ENCODE measurements around the gene KAT7.
"Not testable (repeated sequence)": the region's sequence is repeated elsewhere in the genome, so short reads cannot be mapped to it uniquely, and the experiment has no call there.

KAT7 gene

GRCh38 chr17:49753959-49754391 lies 34.5 kb upstream of the KAT7 start:
- peaks cover 59 to 72% of the 10 kb centered on the region in 2 donors for H3K4me1 Mint-ChIP-seq (ENCODE audit: low read depth in 2 of 2)
- no peaks in the 10 kb centered on the region for H3K9me3 Mint-ChIP-seq
- H3K27ac Mint-ChIP-seq = peak overlapping the region; percentile 77 to 99
- peak overlapping the region; percentile 39 to 54 for H3K4me3 Mint-ChIP-seq
- no peaks in the 10 kb centered on the region for H3K27me3 Mint-ChIP-seq
- peaks cover 57% of the 10 kb centered on the region for H3K36me3 Mint-ChIP-seq (ENCODE audit: insufficient read depth)
- ATAC-seq (replicated peaks) (no peak), DNase-seq (no peak)

- peaks cover 62 to 74% of the 10 kb centered on the region in 2 donors for H3K4me1 Mint-ChIP-seq (ENCODE audit: low read depth in 2 of 2)
- H3K36me3 Mint-ChIP-seq (ENCODE audit: insufficient read depth) = peaks cover 54% of the 10 kb centered on the region
Measured at GRCh38 chr17:49755663-49756283, 32.7 kb upstream of the KAT7 start.

GRCh38 chr17:49756323-49757150 lies 31.9 kb upstream of the KAT7 start:
- H3K9me3 Mint-ChIP-seq = no peaks in the 10 kb centered on the region
- H3K27ac Mint-ChIP-seq = peak overlapping the region; percentile 77 to 99
- H3K4me1 Mint-ChIP-seq (ENCODE audit: low read depth in 2 of 2) = peaks cover 67 to 78% of the 10 kb centered on the region in 2 donors
- DNase-seq (no peak), ATAC-seq (replicated peaks) (no peak)
- H3K27me3 Mint-ChIP-seq = no peaks in the 10 kb centered on the region
- peak overlapping the region; percentile 21 to 59 for H3K4me3 Mint-ChIP-seq
- peaks cover 53% of the 10 kb centered on the region for H3K36me3 Mint-ChIP-seq (ENCODE audit: insufficient read depth)

More at GRCh38 chr17:49755663-49756283, 32.7 kb upstream of the KAT7 start:
- Mint-ChIP-seq H3K4me3 (peak overlapping the region; percentile 39 to 54), H3K27me3 (no peaks in the 10 kb centered on the region), H3K9me3 (no peaks in the 10 kb centered on the region), H3K27ac (peak overlapping the region; percentile 77 to 99)
- DNase-seq = no peak
- no peak for ATAC-seq (replicated peaks)

- H3K27ac Mint-ChIP-seq = peak overlapping the region; percentile 77 to 99
- no peaks in the 10 kb centered on the region for H3K27me3 Mint-ChIP-seq
- peaks cover 50% of the 10 kb centered on the region for H3K36me3 Mint-ChIP-seq (ENCODE audit: insufficient read depth)
- H3K4me1 Mint-ChIP-seq (ENCODE audit: low read depth in 2 of 2) = peaks cover 72 to 82% of the 10 kb centered on the region in 2 donors
- DNase-seq = no peak
- no peaks in the 10 kb centered on the region for H3K9me3 Mint-ChIP-seq
- peak overlapping the region; percentile 21 to 59 for H3K4me3 Mint-ChIP-seq
- ATAC-seq (replicated peaks) = no peak
Measured at GRCh38 chr17:49757151-49757777, 31.2 kb upstream of the KAT7 start.

- not testable (repeated sequence) for H3K27me3 Mint-ChIP-seq; ATAC-seq (replicated peaks); DNase-seq; H3K9me3 Mint-ChIP-seq
- H3K36me3 Mint-ChIP-seq (ENCODE audit: insufficient read depth) = peaks cover 54% of the 10 kb centered on the region
- H3K4me3 Mint-ChIP-seq = peak overlapping the region in 1 of 2 donors; percentile 95
- H3K27ac Mint-ChIP-seq = peak overlapping the region; percentile 84 to 99
- peaks cover 75 to 84% of the 10 kb centered on the region in 2 donors for H3K4me1 Mint-ChIP-seq (ENCODE audit: low read depth in 2 of 2)
Measured at GRCh38 chr17:49758464-49759010, 29.9 kb upstream of the KAT7 start.

GRCh38 chr17:49759203-49759602 lies 29.3 kb upstream of the KAT7 start:
- H3K4me3 Mint-ChIP-seq = peak overlapping the region; percentile 26 to 95
- ATAC-seq (replicated peaks) (no peak), DNase-seq (no peak)
- H3K27me3 Mint-ChIP-seq = no peaks in the 10 kb centered on the region
- peaks cover 60% of the 10 kb centered on the region for H3K36me3 Mint-ChIP-seq (ENCODE audit: insufficient read depth)
- peak overlapping the region; percentile 84 to 99 for H3K27ac Mint-ChIP-seq
- no peaks in the 10 kb centered on the region for H3K9me3 Mint-ChIP-seq
- H3K4me1 Mint-ChIP-seq (ENCODE audit: low read depth in 2 of 2) = peaks cover 78 to 81% of the 10 kb centered on the region in 2 donors

GRCh38 chr17:49760296-49760695 lies 28.2 kb upstream of the KAT7 start:
- H3K27me3 Mint-ChIP-seq = no peaks in the 10 kb centered on the region
- H3K4me3 Mint-ChIP-seq = peak overlapping the region; percentile 95 to 97
- H3K9me3 Mint-ChIP-seq = no peaks in the 10 kb centered on the region
- peak overlapping the region; percentile 95 to 99 for H3K27ac Mint-ChIP-seq
- ATAC-seq (replicated peaks) (no peak), DNase-seq (no peak)
- peaks cover 76 to 83% of the 10 kb centered on the region in 2 donors for H3K4me1 Mint-ChIP-seq (ENCODE audit: low read depth in 2 of 2)
- peaks cover 61% of the 10 kb centered on the region for H3K36me3 Mint-ChIP-seq (ENCODE audit: insufficient read depth)

- Mint-ChIP-seq H3K4me1 (ENCODE audit: low read depth in 2 of 2) (peaks cover 71 to 79% of the 10 kb centered on the region in 2 donors), H3K27ac (peak overlapping the region; percentile 95 to 99), H3K4me3 (peak overlapping the region; percentile 95 to 97), H3K9me3 (no peaks in the 10 kb centered on the region), H3K27me3 (no peaks in the 10 kb centered on the region), H3K36me3 (ENCODE audit: insufficient read depth) (peaks cover 61% of the 10 kb centered on the region)
- ATAC-seq (replicated peaks) (no peak), DNase-seq (no peak)
Measured at GRCh38 chr17:49760932-49761558, 27.4 kb upstream of the KAT7 start.

GRCh38 chr17:49762151-49762941 lies 26.1 kb upstream of the KAT7 start:
- Mint-ChIP-seq H3K36me3 (ENCODE audit: insufficient read depth) (peaks cover 48% of the 10 kb centered on the region), H3K4me3 (peak overlapping the region; percentile 95 to 97), H3K9me3 (no peaks in the 10 kb centered on the region), H3K4me1 (ENCODE audit: low read depth in 2 of 2) (peaks cover 59 to 69% of the 10 kb centered on the region in 2 donors), H3K27me3 (no peaks in the 10 kb centered on the region), H3K27ac (peak overlapping the region; percentile 95 to 99)
- ATAC-seq (replicated peaks) (no peak), DNase-seq (no peak)

GRCh38 chr17:49763735-49764558 lies 24.5 kb upstream of the KAT7 start, which contains the start of gene FAM117A:
FAM117A (minus strand) TSS chr17:49764131; CDS start chr17:49764087, 44 bp downstream.
- ATAC-seq (replicated peaks) = peak; percentile 80
- peak within 1 kb of the TSS; percentile 95 to 99 for H3K27ac Mint-ChIP-seq

GRCh38 chr17:49764559-49765180 lies 23.8 kb upstream of the KAT7 start:
- Mint-ChIP-seq H3K4me1 (ENCODE audit: low read depth in 2 of 2) (peaks cover 42 to 51% of the 10 kb centered on the region in 2 donors), H3K27me3 (no peaks in the 10 kb centered on the region), H3K36me3 (ENCODE audit: insufficient read depth) (peaks cover 24% of the 10 kb centered on the region), H3K4me3 (peak overlapping the region; percentile 95 to 97), H3K9me3 (no peaks in the 10 kb centered on the region), H3K27ac (peak overlapping the region; percentile 95 to 99)
- no peak for DNase-seq
- ATAC-seq (replicated peaks) = no peak

More at GRCh38 chr17:49763735-49764558, 24.5 kb upstream of the KAT7 start, which contains the start of gene FAM117A:
- Mint-ChIP-seq H3K4me1 (ENCODE audit: low read depth in 2 of 2) (peaks cover 49 to 58% of the 10 kb centered on the region in 2 donors), H3K4me3 (peak within 1 kb of the TSS; percentile 95 to 97), H3K27me3 (no peaks in the 10 kb centered on the region), H3K9me3 (no peaks in the 10 kb centered on the region), H3K36me3 (ENCODE audit: insufficient read depth) (peaks cover 32% of the 10 kb centered on the region)
- DNase-seq = peak; percentile 92 to 93 (median 92)
